Thymus (tissue), 11 donors: ENCODE results near the gene CSRP2. TPM values are rescaled to one million over a fixed set of nuclear protein-coding genes. Genes with fewer than 3 reads are reported as not detected.

ENCODE experiments used
- DNase-seq, 9 donors: peaks; one replicate each; pipeline ENCODE4 v3.0.0-alpha.2; 2013; ENCODE audit warnings: low spot score in 9 of 9, low read depth in 6 of 9, missing footprints in 1 of 9
- H3K27ac ChIP-seq, 2 donors: one replicate each; pipeline ENCODE4 v1.5.1; 2013; ENCODE audit warnings: control low read depth in 1 of 2, low read depth in 1 of 2, low read length in 1 of 2, mild to moderate bottlenecking in 1 of 2, moderate library complexity in 1 of 2
- H3K27me3 ChIP-seq, 2 donors: one replicate each; pipeline ENCODE4 v1.5.1; 2013; ENCODE audit warnings: low read length in 1 of 2; ENCODE audit not compliant: control insufficient read depth in 2 of 2, insufficient read depth in 1 of 2
- H3K36me3 ChIP-seq, 2 donors: one replicate each; pipeline ENCODE4 v1.5.1; 2013; ENCODE audit warnings: low read length in 1 of 2, mild to moderate bottlenecking in 1 of 2, moderate library complexity in 1 of 2; ENCODE audit not compliant: control insufficient read depth in 2 of 2, insufficient read depth in 2 of 2
- H3K4me1 ChIP-seq, 2 donors: one replicate each; pipeline ENCODE4 v1.5.1; 2013; ENCODE audit warnings: low read length in 2 of 2; ENCODE audit not compliant: control insufficient read depth in 2 of 2, insufficient read depth in 2 of 2
- H3K4me3 ChIP-seq, 2 donors: one replicate each; pipeline ENCODE4 v1.5.1; 2013; ENCODE audit warnings: low read length in 2 of 2, control low read depth in 1 of 2, mild to moderate bottlenecking in 1 of 2
- H3K9me3 ChIP-seq, 2 donors: one replicate each; pipeline ENCODE4 v1.5.1; 2013; ENCODE audit warnings: low read length in 1 of 2, mild to moderate bottlenecking in 1 of 2; ENCODE audit not compliant: control insufficient read depth in 2 of 2, insufficient read depth in 1 of 2
- WGBS: extraction: QIAGEN DNeasy Blood & Tissue Kit; methylation state at CpG from one replicate; pipeline ENCODE4 v1.1.7; 2013; 5-methylcytosine and 5-hydroxymethylcytosine counted together
- polyA plus RNA-seq: library from polyadenylated mRNA; stranded (reverse); fragments of 200-250 nt; gene quantifications from one replicate; pipeline ENCODE4 v1.2.3, GENCODE V29; 2013
- total RNA-seq: library from RNA; stranded (reverse); fragments of 120-200 nt; gene quantifications from one replicate; pipeline ENCODE4 v1.2.4, GENCODE V29; 2013
- donor health status: healthy.

The CSRP2 gene
- total and polyA plus RNA-seq, 2 donors, result 51.8 to 91.8 TPM

GRCh38 chr12:76813265-76813664, 65.6 kb downstream of the CSRP2 start:
- Histone ChIP-seq H3K4me3 (no peak overlapping the region), H3K36me3 (peaks cover 0 to 26% of the 10 kb centered on the region in 2 donors), H3K27ac (no peak overlapping the region), H3K9me3 (no peaks in the 10 kb centered on the region), H3K4me1 (no peaks in the 10 kb centered on the region), H3K27me3 (no peaks in the 10 kb centered on the region)
- DNase-seq, result no peak

GRCh38 chr12:76811976-76812375, 66.8 kb downstream of the CSRP2 start:
- no peaks in the 10 kb centered on the region for H3K9me3 ChIP-seq
- H3K4me3 ChIP-seq, result no peak overlapping the region
- DNase-seq, result no peak
- 98% methylated on average over 1 of the region's 1 CpG for WGBS
- H3K27me3 ChIP-seq, result no peaks in the 10 kb centered on the region
- H3K36me3 ChIP-seq, result peaks cover 0 to 35% of the 10 kb centered on the region in 2 donors
- no peak overlapping the region for H3K27ac ChIP-seq
- no peaks in the 10 kb centered on the region for H3K4me1 ChIP-seq

GRCh38 chr12:76810671-76811419, 68.0 kb downstream of the CSRP2 start:
- DNase-seq, result no peak
- Histone ChIP-seq H3K9me3 (no peaks in the 10 kb centered on the region), H3K27ac (no peak overlapping the region), H3K36me3 (peaks cover 9 to 38% of the 10 kb centered on the region in 2 donors), H3K4me1 (no peaks in the 10 kb centered on the region), H3K27me3 (no peaks in the 10 kb centered on the region), H3K4me3 (no peak overlapping the region)
- WGBS, result 82% methylated on average over 6 of the region's 6 CpGs

Other genes starting within 250 kb of the CSRP2 start
- gene ZDHHC17, start 114.9 kb downstream of the CSRP2 start, total RNA-seq, result 41.4 TPM
- gene ZDHHC17, start 114.9 kb downstream of the CSRP2 start, polyA plus RNA-seq, result 29.5 TPM
- 4.4 TPM for gene E2F7, start 186.6 kb upstream of the CSRP2 start, total RNA-seq
- gene E2F7, start 186.6 kb upstream of the CSRP2 start, polyA plus RNA-seq, result 0.80 TPM